ENCODE measurements around the gene TUBB6. TPM values are rescaled to one million over a fixed set of nuclear protein-coding genes. Genes with fewer than 3 reads are reported as not detected.

The TUBB6 gene
- total RNA-seq, 1 donor from 2014 or later = 35.6 TPM

GRCh38 chr18:12329125-12329698 lies 21.2 kb downstream of the TUBB6 start:
- no peak for DNase-seq
- Mint-ChIP-seq H3K4me1 (ENCODE audit: low read depth, unreplicated experiment) (peaks cover 4% of the 10 kb centered on the region), H3K36me3 (ENCODE audit: unreplicated experiment) (peaks cover 4% of the 10 kb centered on the region), H3K27me3 (ENCODE audit: unreplicated experiment) (peaks cover 3% of the 10 kb centered on the region), H3K27ac (ENCODE audit: unreplicated experiment) (no peak overlapping the region), H3K9me3 (ENCODE audit: unreplicated experiment) (peaks cover 6% of the 10 kb centered on the region), H3K4me3 (ENCODE audit: unreplicated experiment) (no peak overlapping the region)
- no peak for TF ChIP-seq CTCF (IDR thresholded peaks at IDR 0.05; ENCODE audit: partially characterized antibody, unreplicated experiment)

DNA sequence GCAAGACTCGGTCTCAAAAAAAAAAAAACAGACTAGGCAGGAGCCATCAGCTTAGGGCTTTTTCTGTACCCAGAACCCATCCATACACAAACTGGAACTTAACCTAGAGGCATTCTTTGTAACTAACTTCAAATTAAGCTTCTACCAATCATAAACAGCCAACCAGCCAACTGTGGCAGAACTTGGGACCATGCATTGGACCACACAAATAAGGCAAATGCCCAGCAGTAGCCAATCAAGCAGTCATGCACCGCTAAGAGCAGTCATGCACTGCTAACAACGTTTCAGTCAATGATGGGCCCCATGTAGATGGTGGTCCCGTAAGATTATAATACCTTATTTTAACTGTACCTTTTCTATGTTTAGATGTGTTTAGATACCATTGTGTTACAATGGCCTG lies 22.7 kb downstream of the TUBB6 start:
- H3K27ac Mint-ChIP-seq (ENCODE audit: unreplicated experiment) = no peak overlapping the region
- H3K4me3 Mint-ChIP-seq (ENCODE audit: unreplicated experiment) = no peak overlapping the region
- no peak for TF ChIP-seq CTCF (IDR thresholded peaks at IDR 0.05; ENCODE audit: partially characterized antibody, unreplicated experiment)
- peaks cover 6% of the 10 kb centered on the region for H3K9me3 Mint-ChIP-seq (ENCODE audit: unreplicated experiment)
- DNase-seq = no peak
- peaks cover 4% of the 10 kb centered on the region for H3K36me3 Mint-ChIP-seq (ENCODE audit: unreplicated experiment)
- peaks cover 3% of the 10 kb centered on the region for H3K27me3 Mint-ChIP-seq (ENCODE audit: unreplicated experiment)
- H3K4me1 Mint-ChIP-seq (ENCODE audit: low read depth, unreplicated experiment) = peaks cover 8% of the 10 kb centered on the region

GRCh38 chr18:12333506-12334290 lies 25.7 kb downstream of the TUBB6 start:
- TF ChIP-seq CTCF (IDR thresholded peaks at IDR 0.05; ENCODE audit: partially characterized antibody, unreplicated experiment) = no peak
- Mint-ChIP-seq H3K27me3 (ENCODE audit: unreplicated experiment) (peaks cover 4% of the 10 kb centered on the region), H3K4me1 (ENCODE audit: low read depth, unreplicated experiment) (peaks cover 5% of the 10 kb centered on the region), H3K4me3 (ENCODE audit: unreplicated experiment) (no peak overlapping the region), H3K27ac (ENCODE audit: unreplicated experiment) (no peak overlapping the region), H3K36me3 (ENCODE audit: unreplicated experiment) (no peaks in the 10 kb centered on the region), H3K9me3 (ENCODE audit: unreplicated experiment) (no peaks in the 10 kb centered on the region)
- DNase-seq = no peak

DNA sequence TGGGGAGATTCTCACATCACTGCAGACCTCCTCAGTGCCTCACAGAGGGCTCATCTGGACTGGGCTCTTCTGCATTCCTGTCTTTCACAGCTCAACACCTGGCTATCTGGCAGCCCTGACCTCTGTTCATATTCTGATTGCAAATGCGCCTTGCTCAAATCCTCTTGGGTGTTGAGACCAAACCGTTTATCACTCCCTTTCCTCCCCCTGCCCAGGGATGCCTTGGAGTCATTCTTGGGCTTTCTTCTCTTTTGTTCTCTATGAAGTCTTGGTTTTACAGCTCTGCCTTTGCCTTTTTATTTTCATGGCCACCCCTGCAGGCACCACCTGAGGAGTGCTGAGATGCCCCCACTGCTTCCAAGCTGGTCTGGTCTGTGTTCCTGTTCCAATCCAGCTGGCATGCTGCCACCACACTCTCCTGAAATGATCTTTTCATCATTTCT lies 26.3 kb downstream of the TUBB6 start:
- Mint-ChIP-seq H3K36me3 (ENCODE audit: unreplicated experiment) (no peaks in the 10 kb centered on the region), H3K9me3 (ENCODE audit: unreplicated experiment) (no peaks in the 10 kb centered on the region), H3K4me1 (ENCODE audit: low read depth, unreplicated experiment) (peaks cover 5% of the 10 kb centered on the region), H3K27me3 (ENCODE audit: unreplicated experiment) (peaks cover 4% of the 10 kb centered on the region), H3K4me3 (ENCODE audit: unreplicated experiment) (no peak overlapping the region), H3K27ac (ENCODE audit: unreplicated experiment) (no peak overlapping the region)
- no peak for TF ChIP-seq CTCF (IDR thresholded peaks at IDR 0.05; ENCODE audit: partially characterized antibody, unreplicated experiment)
- no peak for DNase-seq

GRCh38 chr18:12334863-12335262 lies 26.8 kb downstream of the TUBB6 start:
- Mint-ChIP-seq H3K4me3 (ENCODE audit: unreplicated experiment) (no peak overlapping the region), H3K27me3 (ENCODE audit: unreplicated experiment) (peaks cover 4% of the 10 kb centered on the region)
- DNase-seq = no peak

More at GRCh38 chr18:12334863-12335262, 26.8 kb downstream of the TUBB6 start:
- Mint-ChIP-seq H3K9me3 (ENCODE audit: unreplicated experiment) (no peaks in the 10 kb centered on the region), H3K27ac (ENCODE audit: unreplicated experiment) (no peak overlapping the region), H3K4me1 (ENCODE audit: low read depth, unreplicated experiment) (peaks cover 5% of the 10 kb centered on the region), H3K36me3 (ENCODE audit: unreplicated experiment) (no peaks in the 10 kb centered on the region)
- TF ChIP-seq CTCF (IDR thresholded peaks at IDR 0.05; ENCODE audit: partially characterized antibody, unreplicated experiment) = no peak
